ENCODE data around the gene OR5K3.

The OR5K3 gene

DNA sequence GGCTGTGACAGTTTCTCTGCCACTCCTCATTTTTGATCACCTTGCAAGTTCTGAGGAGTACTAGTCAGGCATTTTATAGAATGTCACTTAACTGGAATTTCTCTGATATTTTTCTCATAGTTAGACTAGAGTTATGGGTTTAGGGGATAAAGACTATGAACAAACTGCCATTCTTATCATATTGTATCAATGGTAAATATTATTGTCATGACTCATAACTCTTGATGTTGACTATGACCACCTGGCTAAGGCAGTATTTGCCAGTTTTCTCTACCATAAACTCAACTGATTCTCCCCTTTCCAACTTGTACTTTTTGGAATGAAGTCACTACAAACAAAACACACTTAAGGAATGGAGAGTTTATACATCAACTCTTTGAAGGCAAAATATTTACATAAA is 49.8 kb downstream of the OR5K3 start:
- no peak for TF ChIP-seq POLR2AphosphoS5 (IDR thresholded peaks at IDR 0.05; ENCODE audit: low read depth, low read length)
- FAIRE-seq (no peak), DNase-seq (ENCODE audit: insufficient read length) (no peak)

Measured in GM12892 (cell line).